T-helper 1 cell treated with Interleukin-12 subunit alpha and Interleukin-12 subunit beta and Interleukin-4 antibody, amounts not matched to agents 30 μg/mL and 1 μg/mL, for 36 hours (primary cell): ENCODE data around the gene NOTCH2NLA.
"Not testable (repeated sequence)": the region's sequence is repeated elsewhere in the genome, so short reads cannot be mapped to it uniquely, and the experiment has no call there.

Experiments used
- H3K27ac Mint-ChIP-seq: one replicate; pipeline ENCODE4 v1.8.0; 2021; ENCODE audit warnings: mild to moderate bottlenecking, mixed read lengths
- H3K27me3 Mint-ChIP-seq: one replicate; pipeline ENCODE4 v1.8.0; 2021; ENCODE audit warnings: low read depth, mixed read lengths
- H3K36me3 Mint-ChIP-seq: one replicate; pipeline ENCODE4 v1.8.0; 2021; ENCODE audit warnings: low read depth, mixed read lengths
- H3K4me1 Mint-ChIP-seq: one replicate; pipeline ENCODE4 v1.8.0; 2021; ENCODE audit warnings: low read depth, mixed read lengths
- H3K4me3 Mint-ChIP-seq: one replicate; pipeline ENCODE4 v1.8.0; 2021; ENCODE audit warnings: mild to moderate bottlenecking, moderate library complexity, mixed read lengths
- H3K9me3 Mint-ChIP-seq: one replicate; pipeline ENCODE4 v1.8.0; 2021; ENCODE audit warnings: mixed read lengths

NOTCH2NLA gene

DNA sequence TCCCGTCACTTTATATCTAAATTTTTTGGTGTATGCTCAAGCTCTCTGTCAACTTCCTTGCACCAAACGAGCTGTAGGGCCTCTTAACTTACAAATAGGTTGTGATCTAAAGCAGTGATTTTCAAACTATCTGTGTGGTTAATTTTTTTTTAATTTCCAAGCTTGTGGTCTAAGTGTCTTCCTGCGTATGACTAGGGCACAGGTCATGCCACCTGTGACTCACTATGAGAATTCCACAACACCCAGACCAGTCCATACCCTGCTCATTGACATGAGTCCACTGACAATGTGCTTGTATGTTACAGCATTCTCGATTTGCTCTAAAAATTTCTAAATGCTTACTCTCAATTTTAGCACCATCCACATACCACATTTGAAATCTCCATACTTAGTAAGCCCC lies 19.8 kb upstream of the NOTCH2NLA start:
- H3K4me1 Mint-ChIP-seq, H3K27me3 Mint-ChIP-seq, H3K9me3 Mint-ChIP-seq, H3K4me3 Mint-ChIP-seq, H3K36me3 Mint-ChIP-seq, H3K27ac Mint-ChIP-seq: not testable (repeated sequence)

DNA sequence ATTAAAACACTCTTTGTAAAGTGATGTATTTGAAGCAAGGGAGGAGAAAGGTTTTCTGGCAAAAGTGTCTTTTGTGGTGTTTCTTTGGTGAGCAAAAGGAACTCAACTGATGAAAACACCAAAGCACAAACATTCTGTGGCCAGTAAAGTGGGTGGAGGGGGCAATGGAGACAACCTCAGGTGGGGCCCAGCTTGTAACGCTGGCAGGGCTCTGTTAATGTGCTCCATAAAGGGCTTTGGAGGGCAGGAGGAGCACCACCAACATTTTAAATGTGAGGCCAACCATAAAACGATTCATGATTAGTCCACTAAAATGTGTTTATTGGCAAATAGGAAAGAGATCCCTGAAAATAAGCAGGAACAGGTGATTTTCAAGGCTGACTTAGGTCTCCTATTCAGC lies 7.8 kb upstream of the NOTCH2NLA start:
- not testable (repeated sequence) for H3K27me3 Mint-ChIP-seq, H3K4me1 Mint-ChIP-seq, H3K9me3 Mint-ChIP-seq, H3K27ac Mint-ChIP-seq, H3K4me3 Mint-ChIP-seq, H3K36me3 Mint-ChIP-seq

DNA sequence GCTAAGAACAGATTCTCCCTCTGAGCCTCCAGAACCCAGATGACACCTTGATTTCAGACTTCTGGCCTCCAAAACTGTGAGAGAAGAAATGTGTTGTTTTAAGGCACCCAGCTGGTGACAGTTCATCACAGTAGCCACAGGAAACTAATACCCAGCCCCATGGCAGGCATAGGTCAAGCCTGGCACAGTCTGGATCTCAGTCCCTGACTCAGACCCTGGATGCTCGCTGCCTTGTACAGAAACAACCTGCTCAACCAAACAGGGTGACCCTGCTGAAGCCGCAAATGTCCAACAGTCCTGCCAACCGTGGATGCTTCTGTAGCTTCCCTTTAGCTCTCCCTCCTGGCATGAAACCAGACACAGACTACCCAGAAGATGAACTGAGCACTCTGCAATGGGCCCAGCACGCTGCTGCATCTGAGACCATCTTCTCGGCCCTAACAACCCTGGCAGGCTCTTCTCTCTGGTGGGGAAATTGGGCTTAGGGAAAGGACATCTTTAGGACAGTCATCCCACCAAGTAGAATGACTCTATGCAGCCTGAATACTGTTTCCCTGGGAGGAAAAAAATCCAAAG lies 7.3 kb upstream of the NOTCH2NLA start:
- not testable (repeated sequence) for H3K4me1 Mint-ChIP-seq, H3K27ac Mint-ChIP-seq, H3K36me3 Mint-ChIP-seq, H3K27me3 Mint-ChIP-seq, H3K4me3 Mint-ChIP-seq, H3K9me3 Mint-ChIP-seq

DNA sequence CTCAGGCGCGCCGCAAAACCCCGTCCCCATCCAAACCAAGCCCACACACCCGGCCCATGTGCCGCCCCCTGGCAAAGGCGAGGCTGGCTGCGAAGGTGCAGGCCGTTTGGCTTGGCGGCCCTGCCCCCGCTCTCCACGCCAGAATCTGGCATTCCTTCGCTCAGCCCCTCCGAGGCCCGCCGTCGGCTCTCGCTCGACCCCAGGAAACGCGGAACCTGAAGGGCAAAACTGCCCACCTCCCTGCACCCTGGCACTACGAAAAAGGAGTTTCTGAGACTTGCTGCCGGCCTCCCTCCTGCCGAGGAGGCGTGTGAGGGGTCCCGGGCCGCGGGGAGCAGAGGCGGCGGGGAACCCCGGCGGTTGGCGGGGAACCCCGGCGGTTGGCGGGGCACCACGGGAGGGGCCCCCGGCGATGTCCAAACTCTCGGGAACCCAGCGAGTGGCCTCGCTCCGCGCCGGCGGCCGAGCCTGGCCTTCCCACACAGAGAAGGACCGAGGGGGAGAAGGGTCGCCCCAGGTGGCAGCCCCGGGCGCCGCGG lies 608 bp downstream of the NOTCH2NLA start:
- not testable (repeated sequence) for H3K27ac Mint-ChIP-seq, H3K4me1 Mint-ChIP-seq, H3K9me3 Mint-ChIP-seq, H3K27me3 Mint-ChIP-seq, H3K36me3 Mint-ChIP-seq
- H3K4me3 Mint-ChIP-seq = peak overlapping the region; percentile 80

DNA sequence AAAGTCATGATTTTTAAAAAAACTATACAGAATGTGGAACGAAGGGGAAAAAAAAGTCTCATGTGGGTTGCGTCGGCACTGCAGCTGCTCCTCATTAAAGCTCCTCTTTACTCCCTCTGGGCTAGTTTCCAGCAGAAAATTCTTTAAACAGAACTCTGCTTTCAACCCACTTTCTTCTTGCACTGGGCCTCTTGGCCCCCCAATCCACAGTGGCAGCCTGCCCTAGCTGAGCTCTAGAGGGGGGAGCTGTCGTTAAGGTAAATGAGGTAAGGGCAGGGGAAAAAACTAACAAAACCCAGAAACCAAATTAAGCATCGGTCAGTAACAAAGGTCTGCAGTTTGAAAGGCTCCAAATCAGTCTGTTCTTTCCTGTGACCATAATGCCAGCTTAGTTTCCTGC lies 54.3 kb downstream of the NOTCH2NLA start:
- not testable (repeated sequence) for H3K27me3 Mint-ChIP-seq, H3K36me3 Mint-ChIP-seq, H3K4me1 Mint-ChIP-seq, H3K4me3 Mint-ChIP-seq, H3K9me3 Mint-ChIP-seq, H3K27ac Mint-ChIP-seq

DNA sequence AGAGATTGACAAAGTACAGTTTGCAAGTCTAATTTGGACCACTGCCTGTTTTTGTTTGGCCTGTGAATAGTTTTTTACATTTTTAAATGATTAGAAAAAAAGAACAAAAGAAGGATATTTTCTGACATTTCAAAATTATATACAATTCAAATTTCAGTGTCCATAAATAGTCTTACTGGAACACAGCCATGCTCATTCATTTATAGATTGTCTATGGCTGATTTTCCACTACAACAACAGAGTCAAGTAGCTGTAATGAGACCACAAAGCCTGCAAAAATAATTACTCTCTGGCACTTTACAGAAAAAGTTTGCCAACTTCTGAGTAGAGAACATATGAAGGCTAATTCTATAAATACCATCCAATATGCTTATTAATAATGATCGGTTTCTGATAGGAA lies 61.1 kb downstream of the NOTCH2NLA start:
- H3K9me3 Mint-ChIP-seq, H3K4me3 Mint-ChIP-seq, H3K27me3 Mint-ChIP-seq, H3K36me3 Mint-ChIP-seq, H3K4me1 Mint-ChIP-seq, H3K27ac Mint-ChIP-seq: not testable (repeated sequence)

DNA sequence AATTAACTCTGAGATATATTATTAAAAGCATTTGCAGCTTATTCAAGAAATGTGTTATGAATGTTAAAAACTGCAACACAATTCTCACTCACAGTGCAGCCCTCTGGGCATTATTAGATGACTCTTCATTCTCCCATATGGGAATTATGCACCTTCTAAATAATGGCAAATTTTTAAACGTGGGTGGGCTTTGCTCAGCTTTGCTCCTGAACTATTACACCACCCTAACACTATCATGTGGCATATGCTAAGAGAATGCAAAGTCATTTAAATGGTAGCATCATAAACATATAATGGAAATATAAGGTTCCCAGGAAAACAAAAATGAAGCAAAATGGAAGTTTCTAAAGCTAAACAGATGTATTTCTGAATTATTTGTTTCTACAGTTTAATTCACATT lies 61.5 kb downstream of the NOTCH2NLA start:
- not testable (repeated sequence) for H3K27me3 Mint-ChIP-seq, H3K36me3 Mint-ChIP-seq, H3K4me3 Mint-ChIP-seq, H3K4me1 Mint-ChIP-seq, H3K27ac Mint-ChIP-seq, H3K9me3 Mint-ChIP-seq

DNA sequence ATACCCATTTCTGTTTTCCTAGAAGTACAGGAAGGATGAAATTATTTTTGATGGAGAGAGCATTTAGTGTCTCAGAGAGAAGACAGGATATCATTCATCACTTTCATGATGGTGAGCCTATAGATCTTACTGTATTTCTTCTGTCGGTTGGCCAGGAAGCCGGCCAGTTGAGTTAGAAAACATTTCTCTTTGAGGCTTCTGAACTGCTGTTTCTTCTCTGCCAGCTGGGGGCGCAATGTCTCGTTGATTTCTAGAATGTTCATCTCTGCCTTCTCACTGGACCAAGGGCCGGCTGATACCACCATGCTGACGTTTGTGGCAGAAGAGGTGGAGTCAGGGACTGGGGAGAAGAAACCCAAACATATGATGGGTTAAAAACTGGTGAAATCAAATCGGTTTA lies 84.4 kb downstream of the NOTCH2NLA start, which contains the start of gene NBPF10:
Gene NBPF10 (minus strand): TSS at position 340 of the 400 bp plus-strand sequence. CDS start 35 bp downstream, at position 305.
- H3K36me3 Mint-ChIP-seq, H3K4me1 Mint-ChIP-seq, H3K9me3 Mint-ChIP-seq, H3K27me3 Mint-ChIP-seq, H3K4me3 Mint-ChIP-seq, H3K27ac Mint-ChIP-seq: not testable (repeated sequence)
